Measurements from ENCODE around the gene KCNJ6. TPM values are rescaled to one million over a fixed set of nuclear protein-coding genes. Genes with fewer than 3 reads are reported as not detected.

The KCNJ6 gene
- total RNA-seq, 1 experiment from 2014 or later: 0.05 TPM

DNA sequence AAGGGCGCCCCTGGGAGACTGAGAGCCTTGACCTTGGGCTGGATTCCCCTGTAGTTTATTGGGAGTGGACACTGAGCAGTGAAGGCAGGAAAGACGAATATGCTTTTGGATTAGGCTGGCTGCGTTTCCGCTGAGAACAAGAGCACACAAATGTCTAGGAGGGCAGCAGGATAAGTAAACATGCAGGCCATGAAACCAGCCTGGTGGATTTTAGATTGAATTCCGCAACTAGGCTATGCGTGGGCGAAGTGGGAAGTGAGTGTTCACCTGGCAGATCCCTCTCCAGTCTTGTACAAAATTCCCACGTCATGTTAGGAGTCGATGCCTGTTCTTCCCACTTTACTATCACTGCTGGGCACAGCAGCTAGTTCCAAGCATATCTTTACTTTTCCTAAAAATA is 21.4 kb upstream of the KCNJ6 start:
- TF ChIP-seq, protein P1, sequence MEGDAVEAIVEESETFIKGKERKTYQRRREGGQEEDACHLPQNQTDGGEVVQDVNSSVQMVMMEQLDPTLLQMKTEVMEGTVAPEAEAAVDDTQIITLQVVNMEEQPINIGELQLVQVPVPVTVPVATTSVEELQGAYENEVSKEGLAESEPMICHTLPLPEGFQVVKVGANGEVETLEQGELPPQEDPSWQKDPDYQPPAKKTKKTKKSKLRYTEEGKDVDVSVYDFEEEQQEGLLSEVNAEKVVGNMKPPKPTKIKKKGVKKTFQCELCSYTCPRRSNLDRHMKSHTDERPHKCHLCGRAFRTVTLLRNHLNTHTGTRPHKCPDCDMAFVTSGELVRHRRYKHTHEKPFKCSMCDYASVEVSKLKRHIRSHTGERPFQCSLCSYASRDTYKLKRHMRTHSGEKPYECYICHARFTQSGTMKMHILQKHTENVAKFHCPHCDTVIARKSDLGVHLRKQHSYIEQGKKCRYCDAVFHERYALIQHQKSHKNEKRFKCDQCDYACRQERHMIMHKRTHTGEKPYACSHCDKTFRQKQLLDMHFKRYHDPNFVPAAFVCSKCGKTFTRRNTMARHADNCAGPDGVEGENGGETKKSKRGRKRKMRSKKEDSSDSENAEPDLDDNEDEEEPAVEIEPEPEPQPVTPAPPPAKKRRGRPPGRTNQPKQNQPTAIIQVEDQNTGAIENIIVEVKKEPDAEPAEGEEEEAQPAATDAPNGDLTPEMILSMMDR (IDR thresholded peaks at IDR 0.05; ENCODE audit: unreplicated experiment): no peak
- no TSS peak for BruUV-seq (replicated peaks)
- Mint-ChIP-seq H3K27me3 (ENCODE audit: unreplicated experiment) (peaks cover 14% of the 10 kb centered on the region), H3K4me3 (ENCODE audit: low read depth, unreplicated experiment) (no peak overlapping the region), H3K27ac (ENCODE audit: unreplicated experiment) (no peak overlapping the region), H3K4me1 (ENCODE audit: low read depth, unreplicated experiment) (no peaks in the 10 kb centered on the region), H3K9me3 (ENCODE audit: low read depth, unreplicated experiment) (peaks cover 2% of the 10 kb centered on the region), H3K36me3 (ENCODE audit: insufficient read depth, unreplicated experiment) (no peaks in the 10 kb centered on the region)
- CTCF ChIA-PET: no interaction called here
- intact Hi-C loops (cut with micrococcal nuclease; ENCODE audit: unreplicated experiment): no loop called here
- no peak for DNase-seq

DNA sequence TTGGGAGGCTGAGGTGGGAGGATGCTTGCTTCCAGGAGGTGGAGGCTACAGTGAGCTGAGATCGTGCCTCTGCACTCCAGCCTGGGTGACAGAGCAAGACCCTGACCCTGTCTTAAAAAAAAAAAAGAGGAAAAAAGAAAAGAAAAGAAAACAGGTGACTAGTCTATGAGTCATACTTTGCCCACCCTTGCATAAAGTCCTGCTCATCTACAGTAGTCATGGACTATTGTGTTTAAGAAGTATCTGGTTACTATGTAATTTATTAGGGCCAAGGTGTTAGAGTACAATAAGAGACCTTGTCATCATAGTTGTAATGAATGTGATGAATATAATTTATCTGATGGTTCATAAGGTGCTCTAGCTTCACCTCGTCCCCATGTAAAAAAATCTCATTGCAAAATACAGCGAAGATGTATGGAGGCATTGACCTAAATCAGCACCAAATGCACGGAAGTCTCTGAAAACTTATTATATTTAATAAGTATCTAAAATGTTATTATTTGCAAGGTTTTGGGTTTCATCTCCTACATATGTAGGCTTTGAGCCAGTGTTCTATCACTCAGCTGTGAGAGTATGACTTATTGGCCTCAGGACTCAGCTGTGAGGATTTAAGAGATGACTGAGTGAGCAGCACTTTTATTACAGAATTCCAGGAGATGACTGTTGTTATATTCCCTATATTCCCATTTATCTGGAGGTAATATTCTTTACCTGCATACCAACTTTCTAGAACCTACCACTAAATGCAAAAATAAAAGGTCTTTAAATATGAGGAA is 19.9 kb upstream of the KCNJ6 start:
- DNase-seq: no peak
- BruUV-seq (replicated peaks): no TSS peak
- H3K27me3 Mint-ChIP-seq (ENCODE audit: unreplicated experiment): peaks cover 16% of the 10 kb centered on the region
- TF ChIP-seq, protein P1 (IDR thresholded peaks at IDR 0.05; ENCODE audit: unreplicated experiment): no peak
- no peaks in the 10 kb centered on the region for H3K4me1 Mint-ChIP-seq (ENCODE audit: low read depth, unreplicated experiment)
- no peak overlapping the region for H3K4me3 Mint-ChIP-seq (ENCODE audit: low read depth, unreplicated experiment)
- CTCF ChIA-PET: no interaction called here
- no peak overlapping the region for H3K27ac Mint-ChIP-seq (ENCODE audit: unreplicated experiment)
- H3K36me3 Mint-ChIP-seq (ENCODE audit: insufficient read depth, unreplicated experiment): no peaks in the 10 kb centered on the region
- intact Hi-C loops (cut with micrococcal nuclease; ENCODE audit: unreplicated experiment): no loop called here
- H3K9me3 Mint-ChIP-seq (ENCODE audit: low read depth, unreplicated experiment): peaks cover 2% of the 10 kb centered on the region

DNA sequence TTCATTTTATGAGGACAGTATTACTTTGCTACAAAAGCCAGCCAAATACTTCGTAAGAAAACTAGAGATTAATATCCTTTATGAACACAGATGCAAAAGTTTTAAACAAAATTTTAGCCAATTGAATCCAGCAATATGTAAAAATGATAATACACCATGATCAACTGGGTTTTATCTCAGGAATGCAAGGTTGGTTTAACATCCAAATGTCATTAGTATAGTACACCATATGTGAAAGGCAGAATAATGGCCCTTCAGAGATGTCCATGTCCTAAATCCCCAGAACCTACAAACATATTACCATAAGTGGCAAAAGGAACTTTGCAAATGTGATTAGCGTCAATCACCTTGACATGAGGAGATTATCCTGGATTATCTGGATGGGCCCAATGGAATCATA is 16.7 kb upstream of the KCNJ6 start:
- H3K9me3 Mint-ChIP-seq (ENCODE audit: low read depth, unreplicated experiment): peaks cover 2% of the 10 kb centered on the region
- peaks cover 16% of the 10 kb centered on the region for H3K27me3 Mint-ChIP-seq (ENCODE audit: unreplicated experiment)
- TF ChIP-seq, protein P1 (IDR thresholded peaks at IDR 0.05; ENCODE audit: unreplicated experiment): no peak
- CTCF ChIA-PET: no interaction called here
- intact Hi-C loops (cut with micrococcal nuclease; ENCODE audit: unreplicated experiment): no loop called here
- no TSS peak for BruUV-seq (replicated peaks)
- no peaks in the 10 kb centered on the region for H3K36me3 Mint-ChIP-seq (ENCODE audit: insufficient read depth, unreplicated experiment)
- no peak for DNase-seq
- no peak overlapping the region for H3K27ac Mint-ChIP-seq (ENCODE audit: unreplicated experiment)
- H3K4me1 Mint-ChIP-seq (ENCODE audit: low read depth, unreplicated experiment): no peaks in the 10 kb centered on the region
- no peak overlapping the region for H3K4me3 Mint-ChIP-seq (ENCODE audit: low read depth, unreplicated experiment)

DNA sequence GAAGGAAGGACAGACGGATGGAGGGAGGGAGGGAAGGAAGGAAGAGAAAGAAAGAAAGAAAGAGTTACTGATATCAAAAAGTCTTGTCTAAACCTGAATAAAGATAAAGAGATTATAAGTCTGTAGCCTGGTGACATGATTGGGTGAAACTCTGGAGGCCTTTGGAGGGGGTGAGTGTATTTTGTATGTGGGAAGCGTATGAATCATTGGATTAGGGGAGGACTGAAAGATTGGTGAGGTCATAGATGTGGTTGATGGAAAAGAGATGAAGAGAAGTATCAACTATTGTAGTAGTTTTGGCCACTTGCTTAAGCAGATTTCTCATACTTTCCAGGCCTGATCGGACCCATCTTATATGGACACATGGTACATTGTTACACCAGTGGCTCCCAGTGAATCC is 11.5 kb upstream of the KCNJ6 start:
- H3K27me3 Mint-ChIP-seq (ENCODE audit: unreplicated experiment): peaks cover 16% of the 10 kb centered on the region
- CTCF ChIA-PET: no interaction called here
- H3K36me3 Mint-ChIP-seq (ENCODE audit: insufficient read depth, unreplicated experiment): no peaks in the 10 kb centered on the region
- no peaks in the 10 kb centered on the region for H3K4me1 Mint-ChIP-seq (ENCODE audit: low read depth, unreplicated experiment)
- no peak overlapping the region for H3K4me3 Mint-ChIP-seq (ENCODE audit: low read depth, unreplicated experiment)
- no peak overlapping the region for H3K27ac Mint-ChIP-seq (ENCODE audit: unreplicated experiment)
- TF ChIP-seq, protein P1 (IDR thresholded peaks at IDR 0.05; ENCODE audit: unreplicated experiment): no peak
- no TSS peak for BruUV-seq (replicated peaks)
- no peak for DNase-seq
- H3K9me3 Mint-ChIP-seq (ENCODE audit: low read depth, unreplicated experiment): no peaks in the 10 kb centered on the region
- intact Hi-C loops (cut with micrococcal nuclease; ENCODE audit: unreplicated experiment): no loop called here
